Ovary (tissue), 3 donors: ENCODE measurements around the gene EYA3.
"Not testable (repeated sequence)": the region's sequence is repeated elsewhere in the genome, so short reads cannot be mapped to it uniquely, and the experiment has no call there.

Source experiments
- POLR2A ChIP-seq: fragments of 450-650 bp; IDR thresholded peaks from one replicate; pipeline ENCODE4 v1.6.1; 2017; ENCODE audit warnings: antibody characterized with exemption, mild to moderate bottlenecking, moderate library complexity
- TF ChIP-seq, protein P1 (sequence below), 3 donors: fragments of 450-650 bp in 2 of 3; fragments of 200-600 bp in 1 of 3; IDR thresholded peaks; one replicate each; pipeline versions ENCODE4 v1.5.1 to v1.8.0; 2016 to 2022; ENCODE audit warnings: antibody characterized with exemption in 3 of 3, mild to moderate bottlenecking in 1 of 3
- donor health status: DM: no; HTN: no; CAD: no.

DNA sequence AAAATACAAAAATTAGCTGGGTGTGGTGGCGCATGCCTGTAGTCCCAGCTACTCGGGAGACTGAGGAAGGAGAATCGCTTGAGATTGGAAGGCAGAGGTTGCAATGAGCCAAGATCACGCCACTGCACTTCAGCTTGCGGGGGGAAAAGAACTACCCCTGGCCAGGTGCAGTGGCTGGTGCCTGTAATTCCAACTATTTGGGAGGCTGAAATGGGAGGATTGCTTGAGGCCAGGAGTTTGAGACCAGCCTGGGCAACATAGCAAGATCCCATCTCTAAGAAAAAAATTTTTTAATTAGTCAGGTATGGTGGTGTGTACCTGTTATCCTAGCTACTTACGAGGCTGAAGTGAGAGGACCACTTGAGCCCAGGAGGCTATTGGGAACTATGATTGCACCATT lies 93.9 kb downstream of the EYA3 start:
- TF ChIP-seq, protein P1, sequence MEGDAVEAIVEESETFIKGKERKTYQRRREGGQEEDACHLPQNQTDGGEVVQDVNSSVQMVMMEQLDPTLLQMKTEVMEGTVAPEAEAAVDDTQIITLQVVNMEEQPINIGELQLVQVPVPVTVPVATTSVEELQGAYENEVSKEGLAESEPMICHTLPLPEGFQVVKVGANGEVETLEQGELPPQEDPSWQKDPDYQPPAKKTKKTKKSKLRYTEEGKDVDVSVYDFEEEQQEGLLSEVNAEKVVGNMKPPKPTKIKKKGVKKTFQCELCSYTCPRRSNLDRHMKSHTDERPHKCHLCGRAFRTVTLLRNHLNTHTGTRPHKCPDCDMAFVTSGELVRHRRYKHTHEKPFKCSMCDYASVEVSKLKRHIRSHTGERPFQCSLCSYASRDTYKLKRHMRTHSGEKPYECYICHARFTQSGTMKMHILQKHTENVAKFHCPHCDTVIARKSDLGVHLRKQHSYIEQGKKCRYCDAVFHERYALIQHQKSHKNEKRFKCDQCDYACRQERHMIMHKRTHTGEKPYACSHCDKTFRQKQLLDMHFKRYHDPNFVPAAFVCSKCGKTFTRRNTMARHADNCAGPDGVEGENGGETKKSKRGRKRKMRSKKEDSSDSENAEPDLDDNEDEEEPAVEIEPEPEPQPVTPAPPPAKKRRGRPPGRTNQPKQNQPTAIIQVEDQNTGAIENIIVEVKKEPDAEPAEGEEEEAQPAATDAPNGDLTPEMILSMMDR (IDR thresholded peaks at IDR 0.05): not testable (repeated sequence)
- not testable (repeated sequence) for TF ChIP-seq POLR2A
